GM12864 (cell line): ENCODE results near the gene SPARCL1.
"Not testable (repeated sequence)": the region's sequence is repeated elsewhere in the genome, so short reads cannot be mapped to it uniquely, and the experiment has no call there.

Experiments used
- DNase-seq: peaks from one replicate; pipeline ENCODE4 v3.0.0-alpha.2; 2011; ENCODE audit warnings: low read depth
- H3K4me3 ChIP-seq: 2 replicates; pipeline ENCODE4 v1.5.1; 2011; ENCODE audit warnings: mild to moderate bottlenecking, low read depth, low read length, control low read depth
- TF ChIP-seq, protein P1 (sequence below): IDR thresholded peaks from 2 replicates; pipeline ENCODE4 v1.5.1; 2011; ENCODE audit warnings: low read depth, mild to moderate bottlenecking, moderate library complexity, low read length, control low read depth, inconsistent platforms; ENCODE audit errors: missing control alignments

SPARCL1 gene

DNA sequence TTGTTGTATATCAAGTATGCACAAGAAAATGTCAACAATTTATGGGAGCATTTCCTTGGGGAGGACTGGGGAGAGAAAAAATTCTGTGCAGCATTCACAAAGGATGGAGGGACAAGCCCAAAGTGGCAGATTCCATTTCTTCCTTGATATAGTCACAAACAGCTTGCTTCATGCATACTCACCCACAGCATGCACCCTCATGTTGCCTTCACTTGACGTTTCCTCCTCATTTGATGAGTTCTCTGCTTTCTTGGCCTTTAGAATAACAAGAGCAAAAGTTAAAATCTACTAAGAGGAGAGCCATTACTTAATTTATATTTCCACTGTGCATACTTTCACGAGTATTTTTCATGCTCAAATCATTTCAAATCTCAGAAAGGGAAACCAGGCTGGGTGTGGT lies 37.7 kb downstream of the SPARCL1 start:
- DNase-seq: no peak
- no peak overlapping the region for H3K4me3 ChIP-seq
- TF ChIP-seq, protein P1, sequence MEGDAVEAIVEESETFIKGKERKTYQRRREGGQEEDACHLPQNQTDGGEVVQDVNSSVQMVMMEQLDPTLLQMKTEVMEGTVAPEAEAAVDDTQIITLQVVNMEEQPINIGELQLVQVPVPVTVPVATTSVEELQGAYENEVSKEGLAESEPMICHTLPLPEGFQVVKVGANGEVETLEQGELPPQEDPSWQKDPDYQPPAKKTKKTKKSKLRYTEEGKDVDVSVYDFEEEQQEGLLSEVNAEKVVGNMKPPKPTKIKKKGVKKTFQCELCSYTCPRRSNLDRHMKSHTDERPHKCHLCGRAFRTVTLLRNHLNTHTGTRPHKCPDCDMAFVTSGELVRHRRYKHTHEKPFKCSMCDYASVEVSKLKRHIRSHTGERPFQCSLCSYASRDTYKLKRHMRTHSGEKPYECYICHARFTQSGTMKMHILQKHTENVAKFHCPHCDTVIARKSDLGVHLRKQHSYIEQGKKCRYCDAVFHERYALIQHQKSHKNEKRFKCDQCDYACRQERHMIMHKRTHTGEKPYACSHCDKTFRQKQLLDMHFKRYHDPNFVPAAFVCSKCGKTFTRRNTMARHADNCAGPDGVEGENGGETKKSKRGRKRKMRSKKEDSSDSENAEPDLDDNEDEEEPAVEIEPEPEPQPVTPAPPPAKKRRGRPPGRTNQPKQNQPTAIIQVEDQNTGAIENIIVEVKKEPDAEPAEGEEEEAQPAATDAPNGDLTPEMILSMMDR: no peak

DNA sequence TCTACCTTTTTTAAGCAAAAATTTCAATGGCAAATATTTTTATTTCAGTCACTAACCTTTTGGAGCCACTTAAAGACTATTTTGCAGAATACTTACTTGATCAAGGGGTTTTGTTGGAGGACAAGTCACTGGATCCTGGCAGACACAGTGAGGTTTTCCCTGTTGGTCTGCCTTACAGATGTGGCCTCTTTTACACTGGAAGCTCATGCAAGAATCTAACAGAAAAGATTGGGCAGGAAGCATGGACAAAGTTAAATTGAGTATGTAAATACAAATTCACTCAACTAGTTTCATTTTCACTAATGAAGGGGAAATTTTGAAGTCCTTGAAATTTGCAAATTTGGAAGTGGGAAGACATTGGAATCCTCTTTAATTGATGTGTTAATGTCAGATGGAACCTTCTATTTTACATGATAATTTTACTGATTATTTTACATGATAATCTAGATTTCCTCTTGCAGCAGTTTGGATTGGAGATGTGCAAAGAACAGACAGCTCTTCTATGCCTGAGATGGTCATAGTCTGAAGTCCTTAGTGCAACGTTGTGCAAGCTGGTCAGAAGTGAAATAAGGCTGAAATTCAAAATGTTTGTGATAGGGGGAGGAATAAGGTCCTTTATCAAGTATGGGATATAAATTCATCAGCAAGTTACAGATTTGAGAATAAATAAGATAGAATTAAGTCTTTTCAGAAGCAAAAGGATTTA lies 38.4 kb downstream of the SPARCL1 start:
- H3K4me3 ChIP-seq: no peak overlapping the region
- DNase-seq: no peak
- TF ChIP-seq, protein P1: no peak

DNA sequence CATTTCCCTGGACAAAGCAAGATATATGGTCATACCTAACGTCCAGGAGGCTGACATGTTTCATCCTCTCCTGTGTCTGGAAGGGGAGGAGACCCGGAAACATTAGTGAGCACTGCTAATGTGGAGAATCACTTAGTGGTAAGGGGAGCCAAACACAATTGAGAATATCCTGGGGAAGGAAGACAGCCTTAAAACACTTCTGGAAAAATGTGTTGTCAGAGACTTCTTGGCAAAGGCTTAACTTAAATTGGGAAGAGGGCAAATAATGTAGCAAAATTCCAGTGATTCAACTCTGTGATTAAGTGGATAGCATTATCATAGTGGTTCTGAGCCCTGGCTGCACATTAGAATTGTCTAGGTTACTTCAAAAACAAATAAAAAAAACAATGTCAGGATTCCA lies 39.5 kb downstream of the SPARCL1 start:
- no peak overlapping the region for H3K4me3 ChIP-seq
- no peak for DNase-seq
- TF ChIP-seq, protein P1: no peak

DNA sequence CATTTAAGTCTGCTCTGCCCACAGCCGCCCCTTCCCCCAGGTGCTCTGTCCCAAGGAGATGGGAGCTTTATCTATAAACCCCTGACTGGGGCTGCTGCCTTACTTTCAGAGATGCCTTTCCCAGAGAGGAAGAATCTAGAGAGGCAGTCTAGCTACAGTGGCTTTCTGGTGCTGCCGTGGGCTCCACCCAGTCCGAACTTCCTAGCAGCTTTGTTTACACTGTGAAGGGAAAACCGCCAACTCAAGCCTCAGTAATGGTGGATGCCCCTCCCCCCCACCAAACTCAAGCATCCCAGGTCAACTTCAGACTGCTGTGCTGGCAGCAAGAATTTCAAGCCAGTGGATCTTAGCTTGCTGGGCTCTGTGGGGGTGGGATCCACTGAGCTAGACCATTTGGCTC lies 40.5 kb downstream of the SPARCL1 start:
- DNase-seq, H3K4me3 ChIP-seq: not testable (repeated sequence)

DNA sequence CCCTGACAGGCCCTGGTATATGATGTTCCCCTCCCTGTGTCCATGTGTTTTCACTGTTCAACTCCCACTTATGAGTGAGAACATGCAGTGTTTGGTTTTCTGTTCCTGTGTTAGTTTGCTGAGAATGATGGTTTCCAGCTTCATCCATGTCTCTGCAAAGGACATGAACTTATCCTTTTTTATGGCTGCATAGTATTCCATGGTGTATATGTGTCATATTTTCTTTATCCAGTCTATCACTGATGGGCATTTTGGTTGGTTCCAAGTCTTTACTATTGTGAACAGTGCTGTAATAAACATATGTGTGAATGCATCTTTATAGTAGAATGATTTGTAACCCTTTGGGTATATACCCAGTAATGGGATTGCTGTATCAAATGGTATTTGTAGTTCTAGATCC lies 45.9 kb downstream of the SPARCL1 start:
- not testable (repeated sequence) for H3K4me3 ChIP-seq

DNA sequence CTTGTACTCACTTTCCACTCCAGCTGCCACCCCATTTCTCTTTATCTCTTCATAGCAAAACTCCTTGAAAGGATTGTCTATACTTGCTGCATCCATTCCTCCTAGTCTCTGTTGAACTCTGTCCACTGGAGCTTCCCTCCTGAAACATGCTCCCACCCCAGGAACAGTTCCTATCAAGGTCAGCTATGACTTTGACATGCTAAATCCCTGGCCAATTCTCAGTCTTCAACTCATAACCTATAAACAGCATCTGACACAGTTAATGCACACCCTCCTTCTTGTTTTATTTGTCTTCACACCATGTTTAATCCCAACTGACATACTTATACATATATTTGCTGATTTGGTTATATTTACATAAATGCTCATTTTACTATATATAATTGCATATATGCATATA lies 47.8 kb downstream of the SPARCL1 start:
- H3K4me3 ChIP-seq: no peak overlapping the region
- no peak for DNase-seq
- TF ChIP-seq, protein P1: no peak

More for the DNA sequence above, 45.9 kb downstream of the SPARCL1 start:
- not testable (repeated sequence) for DNase-seq

DNA sequence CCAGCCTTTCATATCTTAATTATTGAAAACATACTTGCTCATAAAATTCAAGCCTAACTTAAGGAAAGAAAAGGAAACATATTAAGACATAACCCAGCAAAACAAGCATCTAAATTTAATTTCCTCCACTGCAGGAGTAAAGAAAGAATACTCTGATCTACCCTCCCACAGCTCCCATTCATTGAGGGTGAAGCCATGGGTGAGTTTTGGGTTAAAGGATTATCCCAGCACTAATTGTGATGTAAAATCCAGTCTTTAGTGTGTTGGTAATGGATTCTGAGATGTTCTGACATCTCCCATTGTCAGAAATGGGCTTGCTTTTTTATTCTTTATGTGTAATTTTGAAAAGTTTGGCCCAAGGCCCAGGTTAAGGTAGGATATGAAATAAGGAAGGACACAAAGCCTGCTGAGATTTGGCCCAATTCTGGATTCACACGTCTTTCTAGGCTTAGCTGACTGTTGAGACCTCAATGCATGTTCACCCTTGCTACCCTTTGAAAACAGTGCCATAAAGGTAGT lies 50.4 kb downstream of the SPARCL1 start:
- no peak overlapping the region for H3K4me3 ChIP-seq
- TF ChIP-seq, protein P1: no peak
- DNase-seq: no peak

DNA sequence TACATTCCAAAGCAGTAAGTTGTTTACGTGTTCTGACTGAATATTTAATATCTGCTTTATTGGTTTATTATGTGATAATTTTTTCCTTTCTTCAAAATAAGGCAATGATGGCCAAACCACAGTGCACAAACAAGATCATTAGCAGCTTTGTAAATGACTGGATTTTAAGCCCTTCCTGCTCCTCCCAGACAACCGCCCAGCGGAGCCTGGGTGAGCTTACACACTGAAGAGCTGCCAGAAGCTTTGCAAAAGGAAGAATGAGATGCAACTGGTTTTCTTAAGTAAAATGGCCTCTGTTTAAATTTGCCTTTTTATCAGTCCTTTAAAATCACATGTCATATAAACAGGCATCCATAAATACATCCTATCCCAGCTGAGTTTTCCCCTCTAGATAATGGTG lies 52.2 kb downstream of the SPARCL1 start:
- no peak overlapping the region for H3K4me3 ChIP-seq
- TF ChIP-seq, protein P1: no peak
- DNase-seq: no peak
